Fibroblast of the aortic adventitia (primary cell): ENCODE data around the gene MAGEA6. TPM values are rescaled to one million over a fixed set of nuclear protein-coding genes. Genes with fewer than 3 reads are reported as not detected.
"Not testable (repeated sequence)": the region's sequence is repeated elsewhere in the genome, so short reads cannot be mapped to it uniquely, and the experiment has no call there.

Experiments
- DNase-seq: peaks from one replicate; pipeline ENCODE4 v3.0.0-alpha.2; 2010; ENCODE audit warnings: low read depth
- H3K4me3 ChIP-seq: 2 replicates; pipeline ENCODE4 v1.5.1; 2011; ENCODE audit warnings: low read depth, mild to moderate bottlenecking, control low read depth, low read length, moderate library complexity
- total RNA-seq: library from RNA; depleted of rRNA; stranded (reverse); fragments of >200 nt; gene quantifications from 2 replicates; pipeline ENCODE4 v1.2.3, GENCODE V29; 2012; ENCODE audit warnings: low replicate concordance
- TF ChIP-seq, protein P1 (sequence below): IDR thresholded peaks from 2 replicates; pipeline ENCODE4 v1.5.1; 2011; ENCODE audit warnings: mild to moderate bottlenecking, low read length, control low read depth, inconsistent platforms; ENCODE audit not compliant: insufficient read depth

MAGEA6 gene, protein sequence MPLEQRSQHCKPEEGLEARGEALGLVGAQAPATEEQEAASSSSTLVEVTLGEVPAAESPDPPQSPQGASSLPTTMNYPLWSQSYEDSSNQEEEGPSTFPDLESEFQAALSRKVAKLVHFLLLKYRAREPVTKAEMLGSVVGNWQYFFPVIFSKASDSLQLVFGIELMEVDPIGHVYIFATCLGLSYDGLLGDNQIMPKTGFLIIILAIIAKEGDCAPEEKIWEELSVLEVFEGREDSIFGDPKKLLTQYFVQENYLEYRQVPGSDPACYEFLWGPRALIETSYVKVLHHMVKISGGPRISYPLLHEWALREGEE
- not detected in 2 replicates for total RNA-seq

DNA sequence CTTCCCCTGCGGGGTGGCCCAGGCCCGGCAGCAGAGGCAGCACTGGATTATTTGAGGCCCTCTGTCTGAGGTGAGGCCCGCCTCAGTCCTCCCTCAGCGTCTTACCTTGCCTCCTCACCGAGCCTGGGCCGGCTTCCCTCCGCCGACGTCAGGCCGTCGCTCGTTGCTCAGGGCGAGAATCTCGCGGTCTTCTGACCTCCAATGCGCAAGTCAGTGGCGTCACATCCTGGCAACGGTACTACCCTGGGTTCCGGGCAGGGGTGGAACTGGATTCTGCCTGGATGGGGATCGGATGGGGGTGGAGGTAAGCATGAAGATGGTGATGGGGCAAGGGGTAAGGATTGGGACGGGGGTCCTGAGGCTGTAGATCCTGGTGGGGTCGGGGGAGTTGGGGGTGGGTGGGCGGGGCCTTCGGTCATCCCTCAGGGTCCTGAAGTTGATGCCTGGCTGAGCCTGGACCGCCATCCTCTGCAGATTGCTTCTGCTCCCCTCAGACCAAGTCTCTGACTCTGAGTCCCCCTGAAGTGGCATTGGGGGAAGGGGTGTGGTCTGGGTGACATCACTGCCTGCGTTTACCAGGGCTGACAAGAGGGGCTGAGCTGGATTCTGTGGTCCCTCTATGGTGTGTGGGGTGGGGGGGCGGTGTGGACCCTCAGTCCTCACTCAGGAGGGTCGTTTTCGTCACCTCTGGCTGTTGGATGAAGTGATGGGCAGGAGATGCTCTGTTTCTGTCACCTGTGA is at the start of gene MAGEA6:
Gene MAGEA6 (minus strand): TSS at position 141 of the 741 bp plus-strand sequence. CDS start 2,039 bp downstream, outside the sequence.
- DNase-seq, H3K4me3 ChIP-seq: not testable (repeated sequence)

DNA sequence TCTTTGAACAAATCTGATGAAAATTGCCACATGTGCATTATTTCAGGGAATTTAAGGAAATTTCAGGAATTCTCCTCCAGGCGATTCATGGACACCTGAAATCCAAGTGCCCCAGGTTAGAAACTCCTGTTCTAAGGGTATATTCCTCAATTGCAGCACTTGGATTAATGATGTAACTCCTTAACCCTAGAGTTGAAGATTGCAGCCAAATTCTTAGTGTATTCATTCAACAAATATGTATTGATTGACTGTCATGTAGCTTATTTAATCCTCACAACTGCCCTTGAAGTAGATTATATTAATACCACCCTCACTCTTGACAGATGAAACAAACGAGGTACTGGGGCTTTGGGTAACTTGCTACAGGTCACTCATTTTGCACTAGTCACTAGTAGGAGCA is 49.8 kb upstream of the MAGEA6 start:
- TF ChIP-seq, protein P1, sequence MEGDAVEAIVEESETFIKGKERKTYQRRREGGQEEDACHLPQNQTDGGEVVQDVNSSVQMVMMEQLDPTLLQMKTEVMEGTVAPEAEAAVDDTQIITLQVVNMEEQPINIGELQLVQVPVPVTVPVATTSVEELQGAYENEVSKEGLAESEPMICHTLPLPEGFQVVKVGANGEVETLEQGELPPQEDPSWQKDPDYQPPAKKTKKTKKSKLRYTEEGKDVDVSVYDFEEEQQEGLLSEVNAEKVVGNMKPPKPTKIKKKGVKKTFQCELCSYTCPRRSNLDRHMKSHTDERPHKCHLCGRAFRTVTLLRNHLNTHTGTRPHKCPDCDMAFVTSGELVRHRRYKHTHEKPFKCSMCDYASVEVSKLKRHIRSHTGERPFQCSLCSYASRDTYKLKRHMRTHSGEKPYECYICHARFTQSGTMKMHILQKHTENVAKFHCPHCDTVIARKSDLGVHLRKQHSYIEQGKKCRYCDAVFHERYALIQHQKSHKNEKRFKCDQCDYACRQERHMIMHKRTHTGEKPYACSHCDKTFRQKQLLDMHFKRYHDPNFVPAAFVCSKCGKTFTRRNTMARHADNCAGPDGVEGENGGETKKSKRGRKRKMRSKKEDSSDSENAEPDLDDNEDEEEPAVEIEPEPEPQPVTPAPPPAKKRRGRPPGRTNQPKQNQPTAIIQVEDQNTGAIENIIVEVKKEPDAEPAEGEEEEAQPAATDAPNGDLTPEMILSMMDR: no peak
- peak; percentile 48 for DNase-seq
- H3K4me3 ChIP-seq: no peak overlapping the region

DNA sequence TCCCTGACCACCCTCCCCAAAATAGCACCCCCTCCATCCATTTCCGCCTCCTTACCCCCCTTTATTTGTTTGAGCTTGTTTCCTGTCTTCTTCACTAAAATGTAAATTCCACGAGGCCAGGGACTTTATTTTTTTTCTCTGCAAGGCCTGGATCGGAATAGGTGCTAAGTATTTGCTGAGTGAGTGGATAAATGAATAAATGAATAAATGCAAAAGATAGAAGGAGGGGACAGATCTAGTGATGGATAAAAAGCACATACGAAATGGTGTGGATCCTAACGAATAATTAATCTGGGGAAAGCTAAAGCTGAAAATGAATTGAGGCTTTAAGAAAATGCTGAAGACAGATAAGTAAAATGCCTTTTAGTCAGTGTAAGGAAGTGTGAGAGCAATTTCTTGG is 48.9 kb upstream of the MAGEA6 start:
- no peak for DNase-seq

DNA sequence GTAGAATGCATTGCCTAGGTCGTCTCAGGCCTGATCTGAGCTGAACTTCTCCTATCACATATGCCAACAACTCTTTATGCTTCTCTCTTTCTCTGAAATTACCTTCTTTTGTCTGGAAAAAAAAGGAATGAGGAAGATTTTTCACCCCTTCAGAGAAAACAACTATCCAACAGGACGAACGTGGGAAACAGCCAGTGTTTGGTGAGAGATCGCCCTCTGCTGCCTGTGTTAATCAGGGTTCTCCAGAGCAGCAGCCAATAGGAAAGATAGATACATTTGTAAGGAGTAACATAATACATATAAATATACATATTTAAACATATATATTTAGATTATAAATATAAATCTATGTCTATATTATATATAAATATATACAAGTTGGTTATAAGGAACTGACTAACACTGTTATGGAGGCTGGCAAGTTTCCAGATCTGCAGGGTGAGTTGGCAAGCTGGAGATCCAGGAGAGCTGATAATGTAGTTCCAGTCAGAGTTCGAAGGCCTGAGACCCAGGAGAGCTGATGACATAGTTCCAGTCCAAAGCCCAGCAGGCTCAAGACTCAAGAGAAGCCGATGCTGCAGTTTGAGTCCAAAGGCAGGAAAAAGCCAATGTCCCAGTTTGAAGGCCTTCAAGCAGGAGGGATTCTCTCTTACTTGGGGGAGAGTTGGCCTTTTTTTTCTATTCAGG is 47.7 kb upstream of the MAGEA6 start:
- TF ChIP-seq, protein P1: peak; percentile 60
- no peak overlapping the region for H3K4me3 ChIP-seq
- DNase-seq: peak; percentile 60

More for the DNA sequence above, 48.9 kb upstream of the MAGEA6 start:
- H3K4me3 ChIP-seq: no peak overlapping the region
- TF ChIP-seq, protein P1: no peak

DNA sequence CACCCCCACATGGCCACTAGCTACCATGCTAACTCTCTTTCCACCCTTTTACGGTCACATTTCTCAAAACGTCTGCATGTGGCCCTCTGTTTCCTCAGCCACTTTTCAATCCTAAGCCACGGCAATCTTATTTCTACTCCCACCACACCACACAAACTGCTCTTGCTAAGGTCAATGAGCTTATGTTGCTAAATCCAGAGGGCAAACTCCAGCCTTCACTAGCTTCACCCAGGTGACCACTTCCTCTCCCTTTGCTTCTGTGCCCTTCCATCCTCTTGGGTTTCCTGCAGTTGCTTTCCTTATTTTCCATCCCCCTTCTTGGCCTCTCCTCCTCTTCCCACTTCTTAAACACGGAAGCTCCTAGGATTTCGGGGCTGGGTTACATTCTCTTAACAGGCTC is 44.6 kb upstream of the MAGEA6 start:
- TF ChIP-seq, protein P1: no peak

DNA sequence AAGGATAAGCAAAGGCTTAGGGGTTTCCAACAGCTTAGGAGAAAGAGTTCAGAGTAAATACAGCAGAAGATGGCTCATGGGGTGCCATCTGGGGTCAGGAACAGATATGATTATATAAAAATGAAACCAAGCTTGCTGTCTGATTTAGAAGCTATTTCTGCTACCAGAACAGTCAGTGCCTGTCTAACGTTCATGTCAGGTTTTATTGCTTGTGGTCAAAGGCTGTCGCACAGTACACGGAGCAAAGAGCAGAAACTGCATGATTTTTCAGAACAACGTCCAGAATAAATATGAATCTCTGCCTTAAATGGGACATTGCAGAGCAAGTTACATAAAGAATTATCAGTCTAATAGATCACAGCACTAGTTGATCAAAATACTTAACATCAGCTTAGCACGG is 43.7 kb upstream of the MAGEA6 start:
- TF ChIP-seq, protein P1: no peak
- no peak for DNase-seq
- no peak overlapping the region for H3K4me3 ChIP-seq

More for the DNA sequence above, 44.6 kb upstream of the MAGEA6 start:
- DNase-seq: no peak
- no peak overlapping the region for H3K4me3 ChIP-seq

DNA sequence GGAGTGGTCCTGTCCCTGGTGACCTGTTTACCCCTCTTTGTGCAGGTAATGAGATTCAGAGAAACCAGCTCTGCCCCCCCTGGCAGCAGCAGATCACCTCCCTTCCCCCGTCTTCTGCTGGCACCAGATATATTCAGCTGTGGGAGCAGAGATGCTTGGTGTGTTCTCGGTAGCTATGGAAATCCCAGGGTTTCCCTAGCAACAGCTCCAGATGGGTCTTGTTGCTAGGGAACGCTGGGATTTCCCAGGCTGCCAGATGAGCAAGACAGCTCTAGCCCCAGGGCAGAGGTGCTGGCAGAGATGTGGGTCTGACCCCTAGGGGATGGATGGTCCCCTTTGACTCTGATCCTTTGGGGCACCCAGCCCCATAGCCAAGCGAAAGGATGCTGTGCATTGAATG is 40.9 kb upstream of the MAGEA6 start:
- no peak overlapping the region for H3K4me3 ChIP-seq
- TF ChIP-seq, protein P1: no peak
- no peak for DNase-seq
